ENCODE measurements around the gene PDGFC.
"Not testable (repeated sequence)": the region's sequence is repeated elsewhere in the genome, so short reads cannot be mapped to it uniquely, and the experiment has no call there.

The PDGFC gene

DNA sequence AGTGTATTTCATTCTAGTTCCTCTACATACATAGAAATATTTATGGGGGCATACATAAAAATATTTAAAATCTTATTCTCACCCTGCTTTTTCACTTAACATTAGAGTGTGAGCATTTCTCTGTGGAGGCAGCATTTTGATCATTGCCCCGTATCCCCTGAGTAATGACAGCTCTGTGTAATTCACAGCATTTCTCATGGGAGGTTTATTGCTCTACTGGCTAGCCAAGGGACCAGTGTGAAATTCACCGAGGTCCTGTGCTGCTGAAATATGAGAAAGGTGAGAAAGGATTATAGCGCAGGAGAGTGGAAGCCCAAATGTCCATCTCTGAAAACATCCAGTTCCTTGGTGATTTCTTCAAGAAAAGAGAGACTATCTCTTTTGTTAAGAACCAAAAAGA lies 22.9 kb downstream of the PDGFC start:
- no peaks in the 10 kb centered on the region for H3K4me1 Mint-ChIP-seq (ENCODE audit: low read depth)
- H3K36me3 Mint-ChIP-seq (ENCODE audit: low read depth), result no peaks in the 10 kb centered on the region
- H3K9me3 Mint-ChIP-seq, result no peaks in the 10 kb centered on the region
- H3K27me3 Mint-ChIP-seq, result no peaks in the 10 kb centered on the region
- H3K27ac Mint-ChIP-seq, result no peak overlapping the region
- no peak overlapping the region for H3K4me3 Mint-ChIP-seq

GRCh38 chr4:156948133-156948532 lies 23.5 kb downstream of the PDGFC start:
- H3K9me3 Mint-ChIP-seq, result no peaks in the 10 kb centered on the region
- H3K4me3 Mint-ChIP-seq, result no peak overlapping the region
- H3K4me1 Mint-ChIP-seq (ENCODE audit: low read depth), result no peaks in the 10 kb centered on the region
- H3K27ac Mint-ChIP-seq, result no peak overlapping the region
- H3K36me3 Mint-ChIP-seq (ENCODE audit: low read depth), result no peaks in the 10 kb centered on the region
- H3K27me3 Mint-ChIP-seq, result no peaks in the 10 kb centered on the region

- Mint-ChIP-seq H3K36me3 (ENCODE audit: low read depth) (no peaks in the 10 kb centered on the region), H3K4me3 (no peak overlapping the region), H3K27ac (no peak overlapping the region), H3K9me3 (no peaks in the 10 kb centered on the region), H3K4me1 (ENCODE audit: low read depth) (no peaks in the 10 kb centered on the region), H3K27me3 (no peaks in the 10 kb centered on the region)
These were observed 24.8 kb downstream of the PDGFC start for GRCh38 chr4:156946516-156947424.

DNA sequence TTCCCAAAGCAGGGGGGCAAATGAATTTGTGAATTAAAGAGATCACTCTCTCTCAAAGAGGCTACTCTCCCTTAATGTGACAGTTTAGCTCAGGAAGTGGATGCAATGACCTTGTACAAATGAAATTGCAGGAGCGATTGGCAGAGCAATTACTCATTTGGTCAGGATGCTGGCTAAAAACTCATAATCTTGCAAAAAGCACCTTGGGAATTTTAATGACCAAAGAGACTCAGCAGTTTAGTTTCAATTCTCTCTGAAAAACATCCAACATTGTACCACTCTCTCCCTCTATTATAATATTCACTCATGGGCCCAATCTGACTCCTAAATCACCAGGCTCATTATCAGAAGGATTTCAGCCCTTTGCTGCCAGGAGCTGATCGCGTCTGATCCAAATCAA lies 26.1 kb downstream of the PDGFC start:
- H3K36me3 Mint-ChIP-seq (ENCODE audit: low read depth), result no peaks in the 10 kb centered on the region
- no peaks in the 10 kb centered on the region for H3K27me3 Mint-ChIP-seq
- H3K9me3 Mint-ChIP-seq, result no peaks in the 10 kb centered on the region
- no peak overlapping the region for H3K27ac Mint-ChIP-seq
- H3K4me1 Mint-ChIP-seq (ENCODE audit: low read depth), result no peaks in the 10 kb centered on the region
- H3K4me3 Mint-ChIP-seq, result no peak overlapping the region

GRCh38 chr4:156942991-156943390 lies 28.6 kb downstream of the PDGFC start:
- Mint-ChIP-seq H3K9me3 (no peaks in the 10 kb centered on the region), H3K27me3 (no peaks in the 10 kb centered on the region), H3K4me3 (no peak overlapping the region), H3K36me3 (ENCODE audit: low read depth) (no peaks in the 10 kb centered on the region), H3K4me1 (ENCODE audit: low read depth) (no peaks in the 10 kb centered on the region), H3K27ac (no peak overlapping the region)

DNA sequence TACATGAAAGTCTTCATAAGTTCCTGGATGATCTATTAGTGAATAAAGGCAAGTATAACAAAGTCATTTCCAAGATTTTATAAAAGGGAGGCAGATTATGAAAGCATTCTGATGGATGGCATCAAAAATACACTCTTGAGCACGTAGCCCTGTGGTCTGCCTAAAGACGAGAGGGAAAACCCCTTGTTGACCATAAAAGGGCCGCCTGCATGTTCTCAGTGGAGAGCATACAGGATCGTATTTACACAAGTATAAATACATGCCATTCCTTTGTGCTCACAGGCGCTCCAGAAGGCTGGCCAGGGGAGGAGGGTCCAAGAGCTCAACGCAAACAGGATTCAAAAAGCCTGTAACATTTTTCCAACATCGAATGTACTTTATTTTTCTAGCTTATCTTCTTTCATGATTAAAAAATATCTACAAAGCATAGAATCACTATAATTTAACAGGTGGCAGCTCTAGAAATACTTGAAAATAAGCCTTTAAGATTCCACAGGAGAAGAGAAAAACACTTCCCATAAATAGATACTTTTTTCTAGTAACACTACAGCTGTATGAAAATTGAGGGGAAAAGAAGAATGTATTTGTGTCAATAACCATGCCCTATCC lies 29.6 kb downstream of the PDGFC start:
- H3K27ac Mint-ChIP-seq, result no peak overlapping the region
- no peaks in the 10 kb centered on the region for H3K4me1 Mint-ChIP-seq (ENCODE audit: low read depth)
- no peaks in the 10 kb centered on the region for H3K27me3 Mint-ChIP-seq
- no peaks in the 10 kb centered on the region for H3K36me3 Mint-ChIP-seq (ENCODE audit: low read depth)
- no peak overlapping the region for H3K4me3 Mint-ChIP-seq
- H3K9me3 Mint-ChIP-seq, result no peaks in the 10 kb centered on the region

- no peaks in the 10 kb centered on the region for H3K36me3 Mint-ChIP-seq (ENCODE audit: low read depth)
- no peak overlapping the region for H3K4me3 Mint-ChIP-seq
- H3K9me3 Mint-ChIP-seq, result no peaks in the 10 kb centered on the region
These were observed 31.8 kb downstream of the PDGFC start for GRCh38 chr4:156939801-156940200.

DNA sequence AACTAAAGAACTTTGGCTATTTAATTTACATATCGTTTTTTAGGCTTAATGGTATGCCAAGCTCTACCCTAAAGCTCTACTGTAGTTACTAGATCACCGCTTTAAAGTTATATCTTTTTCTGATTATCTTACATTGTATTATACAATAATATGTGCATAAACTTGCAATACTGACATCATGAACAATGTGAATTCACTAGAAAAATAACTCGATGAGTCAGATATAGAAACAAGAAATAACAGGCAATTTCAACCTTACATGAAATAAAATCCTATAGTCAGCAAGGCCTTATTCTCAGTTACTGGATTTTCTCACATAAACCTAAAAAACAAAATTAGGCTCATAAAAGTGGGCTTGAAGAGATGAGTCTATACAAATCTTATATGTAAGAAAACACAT lies 32.5 kb downstream of the PDGFC start:
- H3K4me3 Mint-ChIP-seq, result no peak overlapping the region
- no peaks in the 10 kb centered on the region for H3K27me3 Mint-ChIP-seq
- H3K4me1 Mint-ChIP-seq (ENCODE audit: low read depth), result no peaks in the 10 kb centered on the region
- H3K9me3 Mint-ChIP-seq, result no peaks in the 10 kb centered on the region
- H3K27ac Mint-ChIP-seq, result no peak overlapping the region
- no peaks in the 10 kb centered on the region for H3K36me3 Mint-ChIP-seq (ENCODE audit: low read depth)

More at GRCh38 chr4:156939801-156940200, 31.8 kb downstream of the PDGFC start:
- Mint-ChIP-seq H3K27me3 (no peaks in the 10 kb centered on the region), H3K4me1 (ENCODE audit: low read depth) (no peaks in the 10 kb centered on the region), H3K27ac (no peak overlapping the region)

GRCh38 chr4:156934259-156934635 lies 37.4 kb downstream of the PDGFC start:
- H3K27ac Mint-ChIP-seq, result no peak overlapping the region
- no peaks in the 10 kb centered on the region for H3K36me3 Mint-ChIP-seq (ENCODE audit: low read depth)
- no peaks in the 10 kb centered on the region for H3K27me3 Mint-ChIP-seq
- no peaks in the 10 kb centered on the region for H3K4me1 Mint-ChIP-seq (ENCODE audit: low read depth)
- no peaks in the 10 kb centered on the region for H3K9me3 Mint-ChIP-seq
- H3K4me3 Mint-ChIP-seq, result no peak overlapping the region

- H3K4me3 Mint-ChIP-seq, result no peak overlapping the region
- H3K27ac Mint-ChIP-seq, result no peak overlapping the region
- no peaks in the 10 kb centered on the region for H3K4me1 Mint-ChIP-seq (ENCODE audit: low read depth)
- H3K9me3 Mint-ChIP-seq, result no peaks in the 10 kb centered on the region
- H3K27me3 Mint-ChIP-seq, result no peaks in the 10 kb centered on the region
- H3K36me3 Mint-ChIP-seq (ENCODE audit: low read depth), result no peaks in the 10 kb centered on the region
These were observed 37.9 kb downstream of the PDGFC start for GRCh38 chr4:156933633-156934258.

GRCh38 chr4:156932360-156932759 lies 39.2 kb downstream of the PDGFC start:
- H3K4me1 Mint-ChIP-seq (ENCODE audit: low read depth); H3K9me3 Mint-ChIP-seq; H3K4me3 Mint-ChIP-seq; H3K27ac Mint-ChIP-seq; H3K36me3 Mint-ChIP-seq (ENCODE audit: low read depth); H3K27me3 Mint-ChIP-seq: not testable (repeated sequence)

DNA sequence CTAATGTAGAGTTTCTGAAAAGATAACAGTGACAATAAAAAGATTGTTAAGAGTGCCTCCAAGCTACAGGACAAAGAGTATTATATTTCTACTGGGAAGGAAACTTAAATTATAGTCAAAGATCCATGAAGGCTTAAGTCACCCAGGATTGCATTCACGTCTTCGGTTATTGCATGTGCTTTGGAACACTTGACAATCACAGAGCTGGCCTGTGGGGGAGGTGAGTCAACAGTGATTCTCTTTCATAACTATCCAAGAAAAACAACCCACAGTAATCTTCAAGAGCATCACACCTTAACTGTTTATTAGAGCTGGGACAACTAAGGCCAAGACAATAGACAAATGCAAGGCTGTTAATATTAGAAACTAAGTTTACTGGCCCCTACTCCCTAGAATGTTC lies 40.3 kb downstream of the PDGFC start:
- no peak overlapping the region for H3K27ac Mint-ChIP-seq
- H3K4me1 Mint-ChIP-seq (ENCODE audit: low read depth), result no peaks in the 10 kb centered on the region
- no peaks in the 10 kb centered on the region for H3K9me3 Mint-ChIP-seq
- H3K27me3 Mint-ChIP-seq, result no peaks in the 10 kb centered on the region
- H3K36me3 Mint-ChIP-seq (ENCODE audit: low read depth), result no peaks in the 10 kb centered on the region
- H3K4me3 Mint-ChIP-seq, result no peak overlapping the region

- H3K36me3 Mint-ChIP-seq (ENCODE audit: low read depth), result no peaks in the 10 kb centered on the region
- H3K9me3 Mint-ChIP-seq, result peaks cover 6% of the 10 kb centered on the region
- no peak overlapping the region for H3K4me3 Mint-ChIP-seq
- no peak overlapping the region for H3K27ac Mint-ChIP-seq
- H3K4me1 Mint-ChIP-seq (ENCODE audit: low read depth), result no peaks in the 10 kb centered on the region
- no peaks in the 10 kb centered on the region for H3K27me3 Mint-ChIP-seq
These were observed 42.1 kb downstream of the PDGFC start for GRCh38 chr4:156929386-156930105.

DNA sequence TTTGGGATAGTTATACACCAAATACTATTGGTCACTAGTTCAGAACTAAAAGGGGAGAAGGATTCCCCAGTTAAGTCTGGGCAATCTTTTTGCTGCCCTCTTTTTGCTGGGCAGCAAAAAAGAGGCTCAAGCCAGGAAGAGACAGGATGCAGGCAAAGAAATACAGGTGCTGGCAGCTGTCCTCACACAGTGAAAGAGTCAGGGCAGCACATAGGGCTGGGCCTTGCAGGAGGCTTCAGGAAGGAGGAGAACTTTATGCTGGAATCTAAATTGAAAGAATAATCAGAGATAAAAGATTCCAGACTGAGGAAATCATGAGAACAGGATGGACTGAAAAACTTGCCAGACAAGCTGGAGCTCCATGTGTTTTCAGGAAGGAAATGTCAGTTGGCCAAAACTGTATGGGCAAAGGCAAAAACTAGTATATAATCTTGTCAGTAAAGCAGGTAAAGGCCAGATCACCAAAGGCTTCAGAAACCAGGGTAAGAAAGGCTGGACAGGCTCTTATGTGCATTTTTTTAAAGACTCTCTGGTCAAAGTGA lies 46.8 kb downstream of the PDGFC start:
- Mint-ChIP-seq H3K9me3 (peaks cover 6% of the 10 kb centered on the region), H3K4me1 (ENCODE audit: low read depth) (no peaks in the 10 kb centered on the region), H3K4me3 (no peak overlapping the region), H3K27me3 (no peaks in the 10 kb centered on the region), H3K36me3 (ENCODE audit: low read depth) (no peaks in the 10 kb centered on the region), H3K27ac (no peak overlapping the region)

GRCh38 chr4:156923525-156923924 lies 48.1 kb downstream of the PDGFC start:
- Mint-ChIP-seq H3K27ac (no peak overlapping the region), H3K36me3 (ENCODE audit: low read depth) (no peaks in the 10 kb centered on the region), H3K27me3 (no peaks in the 10 kb centered on the region), H3K4me3 (no peak overlapping the region), H3K4me1 (ENCODE audit: low read depth) (no peaks in the 10 kb centered on the region), H3K9me3 (peaks cover 6% of the 10 kb centered on the region)
